ENCODE measurements around the gene TOP2B.
A peak's percentile ranks its signal among the peaks of the same experiment; 100 is the strongest.

Gene TOP2B

GRCh38 chr3:25652921-25653320 lies 11.8 kb downstream of the TOP2B start:
- Histone ChIP-seq H3K4me1 (ENCODE audit: control insufficient read depth in 1 of 2, insufficient read depth in 2 of 2, low read length in 2 of 2) (no peaks in the 10 kb centered on the region), H3K27me3 (ENCODE audit: insufficient read depth, low read length) (no peaks in the 10 kb centered on the region), H3K36me3 (ENCODE audit: control insufficient read depth in 1 of 2, insufficient read depth in 2 of 2, low read length in 2 of 2) (peaks cover 0 to 2% of the 10 kb centered on the region in 2 experiments), H4K8ac (ENCODE audit: low read depth, low read length) (no peak overlapping the region), H2BK12ac (ENCODE audit: low read length) (no peak overlapping the region), H3K9ac (ENCODE audit: low read length) (no peak overlapping the region), H3K79me2 (ENCODE audit: control insufficient read depth, insufficient read depth, low read length, poor library complexity) (peaks cover 1% of the 10 kb centered on the region), H3K9me3 (ENCODE audit: insufficient read depth, low read depth, low read length) (no peaks in the 10 kb centered on the region), H2BK5ac (ENCODE audit: low read depth, low read length, poor library complexity) (no peak overlapping the region), H4K12ac (ENCODE audit: low read depth, low read length) (no peak overlapping the region), H3K18ac (ENCODE audit: low read length) (no peak overlapping the region), H2BK120ac (ENCODE audit: insufficient read depth, low read length, poor library complexity) (no peak overlapping the region), H3K4me3 (ENCODE audit: low read depth, low read length) (no peak overlapping the region), H3K4me2 (ENCODE audit: low read length) (no peak overlapping the region), H4K91ac (ENCODE audit: low read depth, low read length) (no peak overlapping the region), H3K23ac (ENCODE audit: low read length) (no peak overlapping the region), H2AFZ (ENCODE audit: insufficient read depth, low read length, poor library complexity) (no peak overlapping the region), H3K79me1 (ENCODE audit: low read length) (no peaks in the 10 kb centered on the region), H3K27ac (ENCODE audit: low read depth, low read length) (no peak overlapping the region), H3K4ac (ENCODE audit: low read depth, low read length) (no peak overlapping the region), H3K14ac (ENCODE audit: low read length) (no peak overlapping the region), H2AK5ac (ENCODE audit: low read length) (no peak overlapping the region)
- WGBS (ENCODE audit: extremely low coverage, insufficient coverage, insufficient read length), result no CpG with 5 or more reads among the region's 1 CpG
- DNase-seq, result no peak

- Histone ChIP-seq H3K79me1 (ENCODE audit: low read length) (no peaks in the 10 kb centered on the region), H2AK5ac (ENCODE audit: low read length) (no peak overlapping the region), H3K18ac (ENCODE audit: low read length) (no peak overlapping the region), H4K91ac (ENCODE audit: low read depth, low read length) (no peak overlapping the region), H2AFZ (ENCODE audit: insufficient read depth, low read length, poor library complexity) (no peak overlapping the region), H3K27ac (ENCODE audit: low read depth, low read length) (no peak overlapping the region), H3K4me2 (ENCODE audit: low read length) (no peak overlapping the region), H4K8ac (ENCODE audit: low read depth, low read length) (no peak overlapping the region), H4K12ac (ENCODE audit: low read depth, low read length) (no peak overlapping the region), H3K4me3 (ENCODE audit: low read depth, low read length) (no peak overlapping the region), H3K4ac (ENCODE audit: low read depth, low read length) (no peak overlapping the region), H3K4me1 (ENCODE audit: control insufficient read depth in 1 of 2, insufficient read depth in 2 of 2, low read length in 2 of 2) (no peaks in the 10 kb centered on the region), H3K27me3 (ENCODE audit: insufficient read depth, low read length) (no peaks in the 10 kb centered on the region), H3K14ac (ENCODE audit: low read length) (no peak overlapping the region), H3K9me3 (ENCODE audit: insufficient read depth, low read depth, low read length) (no peaks in the 10 kb centered on the region), H3K36me3 (ENCODE audit: control insufficient read depth in 1 of 2, insufficient read depth in 2 of 2, low read length in 2 of 2) (peaks cover 5% of the 10 kb centered on the region in 2 experiments), H2BK5ac (ENCODE audit: low read depth, low read length, poor library complexity) (no peak overlapping the region), H3K79me2 (ENCODE audit: control insufficient read depth, insufficient read depth, low read length, poor library complexity) (peaks cover 1% of the 10 kb centered on the region), H2BK120ac (ENCODE audit: insufficient read depth, low read length, poor library complexity) (no peak overlapping the region), H3K9ac (ENCODE audit: low read length) (no peak overlapping the region), H2BK12ac (ENCODE audit: low read length) (no peak overlapping the region), H3K23ac (ENCODE audit: low read length) (no peak overlapping the region)
- no CpG with 5 or more reads among the region's 1 CpG for WGBS (ENCODE audit: extremely low coverage, insufficient coverage, insufficient read length)
- DNase-seq, result no peak
Observed at GRCh38 chr3:25648925-25649830, 15.5 kb downstream of the TOP2B start.

- no peak overlapping the region for H2BK5ac ChIP-seq (ENCODE audit: low read depth, low read length, poor library complexity)
- no peak overlapping the region for H3K18ac ChIP-seq (ENCODE audit: low read length)
- no peak overlapping the region for H2AFZ ChIP-seq (ENCODE audit: insufficient read depth, low read length, poor library complexity)
- H2BK120ac ChIP-seq (ENCODE audit: insufficient read depth, low read length, poor library complexity), result no peak overlapping the region
- no peaks in the 10 kb centered on the region for H3K4me1 ChIP-seq (ENCODE audit: control insufficient read depth in 1 of 2, insufficient read depth in 2 of 2, low read length in 2 of 2)
- no CpG with 5 or more reads among the region's 3 CpGs for WGBS (ENCODE audit: extremely low coverage, insufficient coverage, insufficient read length)
- no peak overlapping the region for H3K4ac ChIP-seq (ENCODE audit: low read depth, low read length)
- H3K9ac ChIP-seq (ENCODE audit: low read length), result no peak overlapping the region
- H3K27ac ChIP-seq (ENCODE audit: low read depth, low read length), result no peak overlapping the region
- no peak overlapping the region for H4K91ac ChIP-seq (ENCODE audit: low read depth, low read length)
- H4K12ac ChIP-seq (ENCODE audit: low read depth, low read length), result no peak overlapping the region
- H3K27me3 ChIP-seq (ENCODE audit: insufficient read depth, low read length), result no peaks in the 10 kb centered on the region
- no peak overlapping the region for H4K8ac ChIP-seq (ENCODE audit: low read depth, low read length)
- H2BK12ac ChIP-seq (ENCODE audit: low read length), result no peak overlapping the region
- H3K4me2 ChIP-seq (ENCODE audit: low read length), result no peak overlapping the region
- H3K14ac ChIP-seq (ENCODE audit: low read length), result no peak overlapping the region
- H3K9me3 ChIP-seq (ENCODE audit: insufficient read depth, low read depth, low read length), result no peaks in the 10 kb centered on the region
- H3K36me3 ChIP-seq (ENCODE audit: control insufficient read depth in 1 of 2, insufficient read depth in 2 of 2, low read length in 2 of 2), result peaks cover 5 to 6% of the 10 kb centered on the region in 2 experiments
- no peak overlapping the region for H3K4me3 ChIP-seq (ENCODE audit: low read depth, low read length)
- no peaks in the 10 kb centered on the region for H3K79me1 ChIP-seq (ENCODE audit: low read length)
- peaks cover 1% of the 10 kb centered on the region for H3K79me2 ChIP-seq (ENCODE audit: control insufficient read depth, insufficient read depth, low read length, poor library complexity)
- DNase-seq, result peak; percentile 71 to 95
- H3K23ac ChIP-seq (ENCODE audit: low read length), result no peak overlapping the region
- no peak overlapping the region for H2AK5ac ChIP-seq (ENCODE audit: low read length)
Observed at GRCh38 chr3:25648107-25648535, 16.6 kb downstream of the TOP2B start.

GRCh38 chr3:25635038-25635437 lies 29.7 kb downstream of the TOP2B start:
- H2AFZ ChIP-seq (ENCODE audit: insufficient read depth, low read length, poor library complexity), result no peak overlapping the region
- no peaks in the 10 kb centered on the region for H3K27me3 ChIP-seq (ENCODE audit: insufficient read depth, low read length)
- no peak for DNase-seq
- H4K91ac ChIP-seq (ENCODE audit: low read depth, low read length), result no peak overlapping the region
- no peak overlapping the region for H3K18ac ChIP-seq (ENCODE audit: low read length)
- no peak overlapping the region for H4K12ac ChIP-seq (ENCODE audit: low read depth, low read length)
- H3K27ac ChIP-seq (ENCODE audit: low read depth, low read length), result no peak overlapping the region
- H3K4ac ChIP-seq (ENCODE audit: low read depth, low read length), result no peak overlapping the region
- H3K79me2 ChIP-seq (ENCODE audit: control insufficient read depth, insufficient read depth, low read length, poor library complexity), result no peaks in the 10 kb centered on the region
- H3K14ac ChIP-seq (ENCODE audit: low read length), result no peak overlapping the region
- H4K8ac ChIP-seq (ENCODE audit: low read depth, low read length), result no peak overlapping the region
- H3K9ac ChIP-seq (ENCODE audit: low read length), result no peak overlapping the region
- H3K79me1 ChIP-seq (ENCODE audit: low read length), result no peaks in the 10 kb centered on the region
- H2BK12ac ChIP-seq (ENCODE audit: low read length), result no peak overlapping the region
- WGBS (ENCODE audit: extremely low coverage, insufficient coverage, insufficient read length), result no CpG with 5 or more reads among the region's 3 CpGs
- H3K4me3 ChIP-seq (ENCODE audit: low read depth, low read length), result no peak overlapping the region
- no peak overlapping the region for H3K4me2 ChIP-seq (ENCODE audit: low read length)
- H3K23ac ChIP-seq (ENCODE audit: low read length), result no peak overlapping the region
- H3K4me1 ChIP-seq (ENCODE audit: control insufficient read depth in 1 of 2, insufficient read depth in 2 of 2, low read length in 2 of 2), result peaks cover 0 to 2% of the 10 kb centered on the region in 2 experiments
- H3K9me3 ChIP-seq (ENCODE audit: insufficient read depth, low read depth, low read length), result no peaks in the 10 kb centered on the region
- no peak overlapping the region for H2BK5ac ChIP-seq (ENCODE audit: low read depth, low read length, poor library complexity)
- no peak overlapping the region for H2BK120ac ChIP-seq (ENCODE audit: insufficient read depth, low read length, poor library complexity)
- peaks cover 0 to 3% of the 10 kb centered on the region in 2 experiments for H3K36me3 ChIP-seq (ENCODE audit: control insufficient read depth in 1 of 2, insufficient read depth in 2 of 2, low read length in 2 of 2)
- no peak overlapping the region for H2AK5ac ChIP-seq (ENCODE audit: low read length)

All from trophoblast cell (in vitro differentiated cells and primary cell).